ENCODE data around the gene CISH. TPM values are rescaled to one million over a fixed set of nuclear protein-coding genes. Genes with fewer than 3 reads are reported as not detected.
A peak's percentile ranks its signal among the peaks of the same experiment; 100 is the strongest.

Gene CISH
- total and polyA plus RNA-seq, 2 donors from 2014 or later = 30.8 to 59.4 TPM

DNA sequence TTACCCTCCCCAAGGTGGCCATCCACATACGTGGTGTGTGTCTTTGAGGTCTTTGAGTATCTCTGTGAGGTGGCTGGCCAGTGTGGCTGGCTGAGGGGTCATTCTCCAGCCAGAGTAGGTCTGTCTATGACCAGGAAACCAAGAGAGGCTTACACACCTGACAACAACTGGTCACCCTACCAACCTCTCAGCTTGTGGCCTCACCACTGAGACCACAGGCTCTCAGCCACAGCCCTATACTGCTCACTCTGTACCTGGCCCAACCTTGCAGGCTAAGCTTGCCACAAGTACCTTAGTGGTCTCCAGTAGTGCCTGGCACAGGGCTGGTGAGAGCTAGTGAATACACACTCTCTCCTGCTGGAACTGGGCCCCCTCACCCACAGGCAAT is 37.1 kb downstream of the CISH start:
- DNase-seq = no peak
- H3K27me3 ChIP-seq (ENCODE audit: control insufficient read depth, insufficient read depth, low read length) = no peaks in the 10 kb centered on the region
- intact Hi-C loops (cut with DNase I) = loop anchor here (5.0 kb wide), 1 partner anchor 38 kb away; the partner anchor contains the start of gene CISH
- H3K9ac ChIP-seq (ENCODE audit: low read length in 3 of 3) = no peak overlapping the region
- no peaks in the 10 kb centered on the region for H3K9me3 ChIP-seq (ENCODE audit: control insufficient read depth in 2 of 3, insufficient read depth in 1 of 3, low read length in 3 of 3)
- TF ChIP-seq, protein P1, sequence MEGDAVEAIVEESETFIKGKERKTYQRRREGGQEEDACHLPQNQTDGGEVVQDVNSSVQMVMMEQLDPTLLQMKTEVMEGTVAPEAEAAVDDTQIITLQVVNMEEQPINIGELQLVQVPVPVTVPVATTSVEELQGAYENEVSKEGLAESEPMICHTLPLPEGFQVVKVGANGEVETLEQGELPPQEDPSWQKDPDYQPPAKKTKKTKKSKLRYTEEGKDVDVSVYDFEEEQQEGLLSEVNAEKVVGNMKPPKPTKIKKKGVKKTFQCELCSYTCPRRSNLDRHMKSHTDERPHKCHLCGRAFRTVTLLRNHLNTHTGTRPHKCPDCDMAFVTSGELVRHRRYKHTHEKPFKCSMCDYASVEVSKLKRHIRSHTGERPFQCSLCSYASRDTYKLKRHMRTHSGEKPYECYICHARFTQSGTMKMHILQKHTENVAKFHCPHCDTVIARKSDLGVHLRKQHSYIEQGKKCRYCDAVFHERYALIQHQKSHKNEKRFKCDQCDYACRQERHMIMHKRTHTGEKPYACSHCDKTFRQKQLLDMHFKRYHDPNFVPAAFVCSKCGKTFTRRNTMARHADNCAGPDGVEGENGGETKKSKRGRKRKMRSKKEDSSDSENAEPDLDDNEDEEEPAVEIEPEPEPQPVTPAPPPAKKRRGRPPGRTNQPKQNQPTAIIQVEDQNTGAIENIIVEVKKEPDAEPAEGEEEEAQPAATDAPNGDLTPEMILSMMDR (IDR thresholded peaks at IDR 0.05; ENCODE audit: borderline replicate concordance, extremely low read depth, insufficient read depth) = no peak
- no peak for FAIRE-seq
- peaks cover 0 to 28% (median 20%) of the 10 kb centered on the region in 3 donors for H3K4me1 ChIP-seq (ENCODE audit: control insufficient read depth in 2 of 3, insufficient read depth in 2 of 3, low read depth in 1 of 3, low read length in 3 of 3)
- H3K4me3 ChIP-seq (ENCODE audit: low read length in 3 of 3) = no peak overlapping the region
- no peak overlapping the region for H3K27ac ChIP-seq (ENCODE audit: low read depth in 2 of 2, low read length in 2 of 2)
- peaks cover 0 to 8% (median 2%) of the 10 kb centered on the region in 3 donors for H3K36me3 ChIP-seq (ENCODE audit: control insufficient read depth in 2 of 3, insufficient read depth in 3 of 3, low read length in 3 of 3)

DNA sequence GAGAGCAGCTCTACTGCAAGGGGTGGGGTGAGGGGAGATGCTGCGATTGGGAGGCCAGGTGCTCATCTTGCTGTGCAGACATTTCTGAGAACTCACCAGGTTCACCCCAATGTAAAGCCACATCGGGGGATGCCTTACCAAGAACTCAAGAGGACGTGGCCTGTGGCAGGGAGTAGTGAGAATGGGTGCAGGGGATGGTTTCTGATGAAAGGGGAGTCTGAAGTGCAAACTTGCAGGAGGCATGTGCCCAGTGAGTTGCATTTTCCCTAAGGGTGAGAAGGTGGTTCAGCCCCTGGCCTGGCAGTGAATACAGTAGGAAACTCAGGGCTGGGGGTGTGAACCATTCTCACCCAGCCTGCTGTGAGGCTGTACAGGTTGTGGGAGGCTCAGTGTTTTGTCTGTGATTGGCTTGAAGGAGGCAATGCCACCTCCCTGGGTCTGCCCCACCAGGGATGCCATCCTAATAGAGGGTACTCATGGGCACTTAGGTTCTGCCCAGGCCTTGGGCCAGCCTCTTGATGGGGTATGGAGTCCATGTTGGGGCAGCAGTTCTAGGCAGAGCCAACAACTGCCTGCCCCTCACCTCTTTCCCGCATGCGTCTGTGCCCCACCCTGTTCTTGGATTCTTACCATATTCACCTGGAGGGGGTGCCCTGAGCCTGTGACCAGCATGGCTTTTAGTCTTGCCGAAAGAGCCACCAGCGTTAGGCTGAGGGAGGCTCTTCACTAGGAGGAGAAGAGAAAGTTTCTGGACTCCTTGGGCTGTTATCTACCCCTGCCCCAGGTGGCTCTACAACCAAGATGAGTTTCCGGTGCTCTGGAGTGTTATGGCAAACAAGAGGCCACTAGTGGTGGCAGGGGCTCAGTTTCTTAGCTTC is 37.8 kb downstream of the CISH start:
- H3K27me3 ChIP-seq (ENCODE audit: control insufficient read depth, insufficient read depth, low read length) = no peaks in the 10 kb centered on the region
- H3K4me3 ChIP-seq (ENCODE audit: low read length in 3 of 3) = no peak overlapping the region
- TF ChIP-seq, protein P1 (IDR thresholded peaks at IDR 0.05; ENCODE audit: borderline replicate concordance, extremely low read depth, insufficient read depth) = no peak
- no peak for FAIRE-seq
- no peaks in the 10 kb centered on the region for H3K9me3 ChIP-seq (ENCODE audit: control insufficient read depth in 2 of 3, insufficient read depth in 1 of 3, low read length in 3 of 3)
- intact Hi-C loops (cut with DNase I) = loop anchor here (5.0 kb wide), 1 partner anchor 38 kb away; the partner anchor contains the start of gene CISH
- DNase-seq = no peak
- peak overlapping the region in 1 of 3 donors; percentile 42 for H3K9ac ChIP-seq (ENCODE audit: low read length in 3 of 3)
- H3K27ac ChIP-seq (ENCODE audit: low read depth in 2 of 2, low read length in 2 of 2) = peak overlapping the region in 1 of 2 donors; percentile 61
- H3K36me3 ChIP-seq (ENCODE audit: control insufficient read depth in 2 of 3, insufficient read depth in 3 of 3, low read length in 3 of 3) = peaks cover 0 to 8% (median 2%) of the 10 kb centered on the region in 3 donors
- H3K4me1 ChIP-seq (ENCODE audit: control insufficient read depth in 2 of 3, insufficient read depth in 2 of 3, low read depth in 1 of 3, low read length in 3 of 3) = peaks cover 0 to 28% (median 20%) of the 10 kb centered on the region in 3 donors

DNA sequence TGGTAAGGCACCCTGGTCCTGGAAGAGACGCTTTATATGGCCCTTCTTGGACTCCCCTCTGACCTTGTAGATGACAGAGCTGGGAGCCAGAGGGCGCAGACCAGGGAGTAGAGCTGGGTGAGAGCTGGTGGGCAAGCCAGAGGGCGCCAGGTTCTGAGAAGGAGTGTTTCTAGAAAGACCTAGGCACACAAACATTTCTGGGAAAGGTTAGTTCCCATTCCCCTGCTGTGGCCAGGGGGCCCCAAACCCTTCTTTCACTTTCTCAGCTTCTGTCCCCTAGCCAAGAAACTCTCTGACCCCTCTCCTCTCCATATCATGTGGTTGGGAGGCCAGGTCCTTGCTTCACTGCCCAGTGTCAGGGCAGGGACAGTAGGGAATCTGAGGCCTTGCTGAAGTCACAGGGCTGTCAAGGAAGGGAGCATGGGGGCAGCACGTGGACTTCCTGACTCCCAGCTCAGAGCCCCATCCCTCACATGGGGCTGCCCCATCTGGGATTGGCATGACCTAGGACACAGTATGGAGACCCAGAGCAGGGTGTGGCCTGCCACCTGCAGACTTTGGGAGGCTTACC is 38.7 kb downstream of the CISH start:
- Histone ChIP-seq H3K4me3 (ENCODE audit: low read length in 3 of 3) (no peak overlapping the region), H3K9me3 (ENCODE audit: control insufficient read depth in 2 of 3, insufficient read depth in 1 of 3, low read length in 3 of 3) (no peaks in the 10 kb centered on the region), H3K36me3 (ENCODE audit: control insufficient read depth in 2 of 3, insufficient read depth in 3 of 3, low read length in 3 of 3) (peaks cover 0 to 5% (median under 1%) of the 10 kb centered on the region in 3 donors), H3K27ac (ENCODE audit: low read depth in 2 of 2, low read length in 2 of 2) (peak overlapping the region; percentile 61), H3K27me3 (ENCODE audit: control insufficient read depth, insufficient read depth, low read length) (no peaks in the 10 kb centered on the region), H3K9ac (ENCODE audit: low read length in 3 of 3) (peak overlapping the region in 1 of 3 donors; percentile 42), H3K4me1 (ENCODE audit: control insufficient read depth in 2 of 3, insufficient read depth in 2 of 3, low read depth in 1 of 3, low read length in 3 of 3) (peaks cover 0 to 28% (median 23%) of the 10 kb centered on the region in 3 donors)
- no peak for FAIRE-seq
- TF ChIP-seq, protein P1 (IDR thresholded peaks at IDR 0.05; ENCODE audit: borderline replicate concordance, extremely low read depth, insufficient read depth) = no peak
- no peak for DNase-seq
- intact Hi-C loops (cut with DNase I) = loop anchor here (5.0 kb wide), 1 partner anchor 39 kb away; the partner anchor contains the start of gene CISH

All from kidney (tissue), 14 donors.